Cardiac septum (tissue), 1 donor: Measurements from ENCODE around the gene CD300LD. TPM values are rescaled to one million over a fixed set of nuclear protein-coding genes. Genes with fewer than 3 reads are reported as not detected.
"Not testable (repeated sequence)": the region's sequence is repeated elsewhere in the genome, so short reads cannot be mapped to it uniquely, and the experiment has no call there.

Experiments
- DNase-seq: peaks from one replicate; pipeline ENCODE4 v3.0.0-alpha.2; 2020; ENCODE audit warnings: low spot score
- intact Hi-C: fragments of 100-400 bp; cut with DNase I; formaldehyde crosslinking; loops from one replicate; pipeline ENCODE4 v1.14.0; 2022
- long read RNA-seq: library from polyadenylated mRNA; unstranded; transcript quantifications from one replicate; pipeline ENCODE4 v2.0.0, GENCODE V29; 2021
- total RNA-seq: library from RNA; stranded (reverse); fragmentation: NEBNext Ultra II Directional; extraction: Animal tissue kit (Norgen Biotek cat#: 25700); gene quantifications from one replicate; pipeline ENCODE4 v1.2.1, GENCODE V29; 2021
- donor health status: DM: no; HTN: no; CAD: no.

The CD300LD gene
- not detected for total RNA-seq
- long read RNA-seq = 0 reads

- intact Hi-C loops = no loop called here
- DNase-seq = no peak
Observed at GRCh38 chr17:74592087-74592990, at the start of gene CD300LD. TSS of gene CD300LD (minus strand) at chr17:74592283. CDS start at chr17:74592202, 81 bp downstream.

GRCh38 chr17:74641224-74641957 lies 49.3 kb upstream of the CD300LD start:
- intact Hi-C loops = no loop called here
- DNase-seq = no peak

GRCh38 chr17:74639704-74640151 lies 47.6 kb upstream of the CD300LD start:
- intact Hi-C loops = no loop called here
- DNase-seq = no peak

- no peak for DNase-seq
- intact Hi-C loops = no loop called here
Observed at GRCh38 chr17:74637926-74638325, 45.8 kb upstream of the CD300LD start.

GRCh38 chr17:74637265-74637664 lies 45.2 kb upstream of the CD300LD start:
- no peak for DNase-seq
- intact Hi-C loops = no loop called here

GRCh38 chr17:74636541-74637085 lies 44.5 kb upstream of the CD300LD start:
- intact Hi-C loops, DNase-seq: not testable (repeated sequence)

GRCh38 chr17:74635418-74635817 lies 43.3 kb upstream of the CD300LD start:
- no peak for DNase-seq
- intact Hi-C loops = no loop called here

GRCh38 chr17:74633326-74633725 lies 41.2 kb upstream of the CD300LD start:
- DNase-seq = no peak
- intact Hi-C loops = no loop called here

GRCh38 chr17:74632617-74633016 lies 40.5 kb upstream of the CD300LD start:
- DNase-seq = no peak
- intact Hi-C loops = no loop called here

- intact Hi-C loops = no loop called here
- no peak for DNase-seq
Observed at GRCh38 chr17:74631468-74632450, 39.7 kb upstream of the CD300LD start.

GRCh38 chr17:74630251-74630650 lies 38.2 kb upstream of the CD300LD start:
- intact Hi-C loops, DNase-seq: not testable (repeated sequence)

- no peak for DNase-seq
- intact Hi-C loops = no loop called here
Observed at GRCh38 chr17:74625661-74626060, 33.6 kb upstream of the CD300LD start.

GRCh38 chr17:74624131-74624530 lies 32.0 kb upstream of the CD300LD start:
- intact Hi-C loops = no loop called here
- DNase-seq = no peak

GRCh38 chr17:74623693-74624093 lies 31.6 kb upstream of the CD300LD start, which contains the start of gene CD300E:
TSS of gene CD300E (minus strand) at chr17:74623738. CDS start at chr17:74623621, 117 bp downstream.
- DNase-seq = no peak
- intact Hi-C loops = no loop called here

- intact Hi-C loops = no loop called here
- no peak for DNase-seq
Observed at GRCh38 chr17:74619077-74619673, 27.1 kb upstream of the CD300LD start.

- no peak for DNase-seq
- intact Hi-C loops = no loop called here
Observed at GRCh38 chr17:74618451-74618850, 26.4 kb upstream of the CD300LD start.

- no peak for DNase-seq
- intact Hi-C loops = no loop called here
Observed at GRCh38 chr17:74616696-74617095, 24.6 kb upstream of the CD300LD start.

GRCh38 chr17:74612046-74612445 lies 20.0 kb upstream of the CD300LD start:
- no peak for DNase-seq
- intact Hi-C loops = no loop called here

GRCh38 chr17:74610108-74610507 lies 18.0 kb upstream of the CD300LD start:
- intact Hi-C loops = no loop called here

More at GRCh38 chr17:74610108-74610507, 18.0 kb upstream of the CD300LD start:
- DNase-seq = no peak
